Osteocyte (in vitro differentiated cells): ENCODE data around the gene TNS3. TPM values are rescaled to one million over a fixed set of nuclear protein-coding genes. Genes with fewer than 3 reads are reported as not detected.

ENCODE experiments used
- DNase-seq: peaks from one replicate; pipeline ENCODE4 v3.0.0; 2021; ENCODE audit warnings: mixed read lengths; ENCODE audit not compliant: unreplicated experiment; ENCODE audit errors: extremely low spot score
- H3K27ac Mint-ChIP-seq: one replicate; pipeline ENCODE4 v1.8.0; 2021; ENCODE audit warnings: mild to moderate bottlenecking, mixed read lengths; ENCODE audit not compliant: unreplicated experiment
- H3K27me3 Mint-ChIP-seq: one replicate; pipeline ENCODE4 v1.8.0; 2021; ENCODE audit warnings: mixed read lengths; ENCODE audit not compliant: unreplicated experiment
- H3K36me3 Mint-ChIP-seq: one replicate; pipeline ENCODE4 v1.8.0; 2021; ENCODE audit warnings: mixed read lengths; ENCODE audit not compliant: unreplicated experiment
- H3K4me1 Mint-ChIP-seq: one replicate; pipeline ENCODE4 v1.8.0; 2021; ENCODE audit warnings: mixed read lengths; ENCODE audit not compliant: unreplicated experiment
- H3K4me3 Mint-ChIP-seq: one replicate; pipeline ENCODE4 v1.8.0; 2021; ENCODE audit warnings: mild to moderate bottlenecking, moderate library complexity, mixed read lengths; ENCODE audit not compliant: unreplicated experiment
- H3K9me3 Mint-ChIP-seq: one replicate; pipeline ENCODE4 v1.8.0; 2021; ENCODE audit warnings: mixed read lengths; ENCODE audit not compliant: unreplicated experiment
- total RNA-seq: library from RNA; stranded (reverse); gene quantifications from 2 replicates; pipeline ENCODE4 v1.2.1, GENCODE V29; 2021
- TF ChIP-seq, protein P1 (sequence below): fragments of 200-600 bp; sonication (generic); IDR thresholded peaks from 2 replicates; pipeline ENCODE4 v1.5.0; 2021; ENCODE audit warnings: antibody characterized with exemption, mild to moderate bottlenecking, moderate library complexity

TNS3 gene
- total RNA-seq, 1 donor from 2014 or later, result 93.8 TPM

DNA sequence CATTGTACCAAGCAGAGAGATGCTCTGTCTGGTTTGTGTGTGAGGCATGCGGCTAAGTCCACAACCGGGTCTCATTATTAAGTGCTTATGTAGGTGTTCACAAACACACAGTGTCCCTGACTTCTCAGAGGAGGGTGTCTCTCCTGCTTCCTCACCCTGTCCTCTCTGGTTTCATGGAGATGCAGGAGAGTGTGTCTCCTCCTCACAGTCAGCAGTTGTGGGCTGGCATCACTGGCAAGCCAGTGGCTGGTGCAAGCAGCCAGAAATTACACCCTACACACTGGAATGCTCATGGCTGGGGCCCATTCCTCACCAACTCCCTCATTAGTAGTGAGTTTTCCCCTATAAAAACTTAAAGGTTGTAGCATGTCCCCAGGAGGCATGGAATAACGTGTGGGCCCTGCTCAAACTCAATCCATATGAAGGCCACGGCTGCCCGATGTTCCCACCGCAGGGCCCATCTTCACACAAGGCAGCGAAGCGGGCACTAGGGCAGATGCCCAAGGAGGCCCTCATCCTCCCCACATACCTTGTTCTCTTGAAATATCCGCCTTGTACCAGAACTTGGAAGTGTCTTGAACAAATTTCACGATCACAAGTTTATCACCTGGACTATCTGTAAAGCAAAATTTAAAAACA, 280.1 kb downstream of the TNS3 start:
- H3K36me3 Mint-ChIP-seq, result peaks cover 23% of the 10 kb centered on the region
- H3K27ac Mint-ChIP-seq, result no peak overlapping the region
- H3K4me3 Mint-ChIP-seq, result no peak overlapping the region
- no peaks in the 10 kb centered on the region for H3K9me3 Mint-ChIP-seq
- DNase-seq, result no peak
- TF ChIP-seq, protein P1, sequence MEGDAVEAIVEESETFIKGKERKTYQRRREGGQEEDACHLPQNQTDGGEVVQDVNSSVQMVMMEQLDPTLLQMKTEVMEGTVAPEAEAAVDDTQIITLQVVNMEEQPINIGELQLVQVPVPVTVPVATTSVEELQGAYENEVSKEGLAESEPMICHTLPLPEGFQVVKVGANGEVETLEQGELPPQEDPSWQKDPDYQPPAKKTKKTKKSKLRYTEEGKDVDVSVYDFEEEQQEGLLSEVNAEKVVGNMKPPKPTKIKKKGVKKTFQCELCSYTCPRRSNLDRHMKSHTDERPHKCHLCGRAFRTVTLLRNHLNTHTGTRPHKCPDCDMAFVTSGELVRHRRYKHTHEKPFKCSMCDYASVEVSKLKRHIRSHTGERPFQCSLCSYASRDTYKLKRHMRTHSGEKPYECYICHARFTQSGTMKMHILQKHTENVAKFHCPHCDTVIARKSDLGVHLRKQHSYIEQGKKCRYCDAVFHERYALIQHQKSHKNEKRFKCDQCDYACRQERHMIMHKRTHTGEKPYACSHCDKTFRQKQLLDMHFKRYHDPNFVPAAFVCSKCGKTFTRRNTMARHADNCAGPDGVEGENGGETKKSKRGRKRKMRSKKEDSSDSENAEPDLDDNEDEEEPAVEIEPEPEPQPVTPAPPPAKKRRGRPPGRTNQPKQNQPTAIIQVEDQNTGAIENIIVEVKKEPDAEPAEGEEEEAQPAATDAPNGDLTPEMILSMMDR, result no peak
- peaks cover 31% of the 10 kb centered on the region for H3K4me1 Mint-ChIP-seq
- H3K27me3 Mint-ChIP-seq, result no peaks in the 10 kb centered on the region

DNA sequence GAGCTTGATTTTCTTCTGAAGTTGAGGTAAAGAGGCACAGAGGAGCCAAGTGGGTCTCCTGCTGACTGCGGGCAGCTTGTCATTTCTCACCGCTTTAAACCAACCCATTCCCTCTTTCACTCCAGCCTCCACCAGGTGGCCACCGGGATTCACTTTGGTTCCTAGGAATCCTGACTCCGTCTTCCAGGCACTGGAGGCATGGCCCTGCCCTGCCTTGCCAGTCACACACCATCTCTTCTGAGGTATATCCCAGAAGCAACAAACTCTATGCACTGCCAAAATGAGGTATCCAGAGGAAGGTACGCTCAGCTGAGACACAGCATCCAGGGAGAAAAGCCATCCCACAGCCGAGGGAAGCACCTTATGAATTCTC, 280.8 kb downstream of the TNS3 start:
- H3K36me3 Mint-ChIP-seq, result peaks cover 27% of the 10 kb centered on the region
- TF ChIP-seq, protein P1, result peak; percentile 21

DNA sequence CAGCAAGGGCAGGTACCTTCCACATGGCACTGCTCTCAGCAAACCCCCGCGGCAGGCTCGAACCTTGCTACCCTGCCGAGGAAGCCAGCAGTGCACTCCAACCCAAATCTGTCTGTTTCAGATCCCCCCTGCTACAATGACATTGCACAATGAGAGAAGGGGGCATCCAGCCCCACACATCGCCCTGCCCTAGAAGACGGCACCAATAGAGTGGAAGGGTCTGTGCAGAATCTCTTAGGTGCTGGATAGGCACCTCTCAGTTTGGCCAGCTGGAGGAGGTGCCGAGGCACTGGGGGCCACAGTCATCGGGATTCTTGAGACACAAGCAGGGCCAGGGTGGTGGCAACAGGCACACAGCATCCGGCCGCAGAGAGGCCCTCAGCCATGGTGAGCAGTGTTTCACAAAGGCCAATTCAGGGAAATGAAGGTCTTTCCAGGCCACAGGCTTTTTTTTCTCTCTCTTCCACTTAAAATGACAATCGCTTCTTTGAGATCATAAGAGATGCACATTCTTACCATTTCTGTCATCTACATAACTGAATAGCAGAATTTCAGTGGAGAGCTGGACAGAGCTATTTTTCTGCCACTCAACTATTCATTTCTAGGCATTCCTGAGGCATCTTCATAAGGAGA, 281.3 kb downstream of the TNS3 start:
- no peak overlapping the region for H3K27ac Mint-ChIP-seq
- no peak overlapping the region for H3K4me3 Mint-ChIP-seq
- H3K9me3 Mint-ChIP-seq, result no peaks in the 10 kb centered on the region
- TF ChIP-seq, protein P1, result no peak
- DNase-seq, result no peak
- H3K27me3 Mint-ChIP-seq, result no peaks in the 10 kb centered on the region
- peaks cover 32% of the 10 kb centered on the region for H3K36me3 Mint-ChIP-seq
- peaks cover 33% of the 10 kb centered on the region for H3K4me1 Mint-ChIP-seq

More for the DNA sequence above, 280.8 kb downstream of the TNS3 start:
- Mint-ChIP-seq H3K4me3 (no peak overlapping the region), H3K9me3 (no peaks in the 10 kb centered on the region), H3K4me1 (peaks cover 31% of the 10 kb centered on the region), H3K27ac (no peak overlapping the region), H3K27me3 (no peaks in the 10 kb centered on the region)
- DNase-seq, result no peak

DNA sequence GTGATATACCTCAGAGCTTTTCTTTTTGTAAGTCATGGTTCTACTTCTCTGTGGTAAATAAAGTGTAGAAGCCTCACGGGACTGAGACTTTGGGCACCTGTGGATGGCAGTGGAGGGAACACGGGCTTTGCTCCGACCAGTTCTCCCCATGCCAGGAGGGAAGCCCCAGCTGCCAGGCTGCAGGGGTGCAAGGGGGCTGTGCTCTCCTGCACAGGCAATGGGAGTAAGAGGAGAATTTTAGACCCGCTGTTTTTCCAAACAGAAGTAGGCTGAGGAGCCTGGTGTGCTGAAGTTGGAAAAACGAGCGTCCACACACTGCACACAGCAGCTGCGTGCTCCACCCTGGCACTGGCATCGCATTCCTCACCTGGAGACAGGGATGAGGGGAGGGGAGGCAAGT, 282.4 kb downstream of the TNS3 start:
- Mint-ChIP-seq H3K36me3 (peaks cover 38% of the 10 kb centered on the region), H3K27ac (peak overlapping the region; percentile 82)

DNA sequence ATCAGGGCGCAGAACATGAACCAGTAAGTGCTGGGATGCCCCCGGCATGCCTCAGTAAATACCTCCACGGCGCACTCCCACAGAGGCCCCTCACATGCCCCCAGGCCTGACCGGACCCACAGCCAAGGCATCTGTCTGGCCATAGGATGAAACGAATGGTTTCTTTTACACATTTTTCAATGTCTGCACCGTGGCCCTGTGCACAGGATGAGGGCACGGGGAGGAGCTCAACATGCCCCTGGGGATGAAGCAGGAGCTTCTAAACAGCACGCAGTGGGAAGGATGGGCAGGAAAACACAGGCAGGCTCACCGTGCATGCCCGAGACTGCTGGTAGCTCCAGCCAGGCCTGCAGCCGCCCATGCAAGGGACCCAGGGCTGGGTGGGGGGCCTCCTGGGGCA, 283.3 kb downstream of the TNS3 start:
- Mint-ChIP-seq H3K27me3 (no peaks in the 10 kb centered on the region), H3K36me3 (peaks cover 41% of the 10 kb centered on the region), H3K27ac (peak overlapping the region; percentile 82), H3K4me1 (peaks cover 52% of the 10 kb centered on the region), H3K9me3 (no peaks in the 10 kb centered on the region), H3K4me3 (no peak overlapping the region)
- TF ChIP-seq, protein P1, result no peak
- peak; percentile 90 for DNase-seq

More for the DNA sequence above, 282.4 kb downstream of the TNS3 start:
- Mint-ChIP-seq H3K4me3 (no peak overlapping the region), H3K4me1 (peaks cover 43% of the 10 kb centered on the region), H3K9me3 (no peaks in the 10 kb centered on the region), H3K27me3 (no peaks in the 10 kb centered on the region)
- no peak for DNase-seq
- TF ChIP-seq, protein P1, result no peak
